Left lung (tissue), 10 donors: Measurements from ENCODE around the gene RABIF. TPM values are rescaled to one million over a fixed set of nuclear protein-coding genes. Genes with fewer than 3 reads are reported as not detected.
"Not testable (repeated sequence)": the region's sequence is repeated elsewhere in the genome, so short reads cannot be mapped to it uniquely, and the experiment has no call there.

ENCODE experiments used
- ATAC-seq: fragments of 200-7000 bp; cut with Tn5 transposase; one replicate; pipeline ENCODE4 v1.9.1; 2020; ENCODE audit warnings: moderate library complexity
- DNase-seq, 4 donors: peaks; one replicate each; pipeline ENCODE4 v3.0.0-alpha.2; 2013 to 2020
- H3K27ac ChIP-seq, 2 donors: fragments of 200-600 bp; sonication (generic) in 1 of 2; one replicate each; pipeline versions ENCODE4 v1.5.0 to v1.8.0; 2020 to 2021
- H3K27me3 ChIP-seq, 2 donors: fragments of 200-600 bp; sonication (generic) in 1 of 2; one replicate each; pipeline versions ENCODE4 v1.5.0 to v1.8.0; 2020 to 2021
- H3K36me3 ChIP-seq, 2 donors: fragments of 200-600 bp; sonication (generic) in 1 of 2; one replicate each; pipeline versions ENCODE4 v1.5.0 to v1.8.0; 2020 to 2021
- H3K4me1 ChIP-seq, 2 donors: fragments of 200-600 bp; one replicate each; pipeline ENCODE4 v1.8.0; 2021
- H3K4me3 ChIP-seq, 2 donors: fragments of 200-600 bp; sonication (generic) in 1 of 2; one replicate each; pipeline versions ENCODE4 v1.5.0 to v1.8.0; 2020 to 2021; ENCODE audit warnings: mild to moderate bottlenecking in 1 of 2
- H3K9me3 ChIP-seq, 2 donors: fragments of 200-600 bp; sonication (generic) in 1 of 2; one replicate each; pipeline versions ENCODE4 v1.5.0 to v1.8.0; 2020 to 2021
- intact Hi-C, 2 donors: fragments of 100-400 bp; cut with DNase I; formaldehyde crosslinking; loops; one replicate each; pipeline versions ENCODE4 v1.11.2 to v1.14.2; 2022
- polyA plus RNA-seq, 6 donors: library from polyadenylated mRNA; unstranded; fragments of 120-200 nt; gene quantifications; one replicate each; pipeline ENCODE4 v1.2.1, GENCODE V29; 2013; ENCODE audit not compliant: insufficient read length in 6 of 6
- total RNA-seq, 2 donors: library from RNA; stranded (reverse); fragmentation: NEBNext Ultra II Directional; extraction: Animal tissue kit (Norgen Biotek cat#: 25700); gene quantifications; one replicate each; pipeline ENCODE4 v1.2.1, GENCODE V29; 2021
- TF ChIP-seq, protein P1 (sequence below), 2 donors: fragments of 200-600 bp; sonication (generic) in 1 of 2; IDR thresholded peaks; one replicate each; pipeline versions ENCODE4 v1.5.0 to v1.8.0; 2021; ENCODE audit warnings: antibody characterized with exemption in 2 of 2
- donor health status: DM: no; HTN: yes; CAD: no.
- donor health status: DM: no; HTN: no; CAD: no.

The RABIF gene
- total and polyA plus RNA-seq, 8 donors: 8.1 to 15.5 (median 9.0) TPM

DNA sequence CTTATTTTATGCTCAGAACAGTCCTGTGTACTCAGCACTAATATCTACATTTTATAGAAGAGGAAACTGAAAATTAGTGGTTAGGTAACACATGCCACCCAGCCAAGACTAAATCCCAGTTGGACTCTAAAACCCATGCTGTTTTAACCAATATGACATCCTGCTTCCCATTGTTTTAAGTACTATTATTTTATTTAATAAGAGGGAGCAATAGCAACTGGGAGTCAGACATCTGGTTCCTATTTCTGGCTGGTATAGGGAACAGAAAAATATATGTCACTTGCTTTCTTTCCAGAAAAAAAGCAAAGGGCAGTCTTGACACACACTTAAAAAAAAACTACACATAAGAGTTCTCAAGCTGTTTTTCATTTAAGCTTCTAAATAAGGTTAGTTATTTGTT, 26.2 kb upstream of the RABIF start:
- H3K36me3 ChIP-seq: peaks cover 0 to 98% of the 10 kb centered on the region in 2 donors
- no peak overlapping the region for H3K4me3 ChIP-seq
- TF ChIP-seq, protein P1, sequence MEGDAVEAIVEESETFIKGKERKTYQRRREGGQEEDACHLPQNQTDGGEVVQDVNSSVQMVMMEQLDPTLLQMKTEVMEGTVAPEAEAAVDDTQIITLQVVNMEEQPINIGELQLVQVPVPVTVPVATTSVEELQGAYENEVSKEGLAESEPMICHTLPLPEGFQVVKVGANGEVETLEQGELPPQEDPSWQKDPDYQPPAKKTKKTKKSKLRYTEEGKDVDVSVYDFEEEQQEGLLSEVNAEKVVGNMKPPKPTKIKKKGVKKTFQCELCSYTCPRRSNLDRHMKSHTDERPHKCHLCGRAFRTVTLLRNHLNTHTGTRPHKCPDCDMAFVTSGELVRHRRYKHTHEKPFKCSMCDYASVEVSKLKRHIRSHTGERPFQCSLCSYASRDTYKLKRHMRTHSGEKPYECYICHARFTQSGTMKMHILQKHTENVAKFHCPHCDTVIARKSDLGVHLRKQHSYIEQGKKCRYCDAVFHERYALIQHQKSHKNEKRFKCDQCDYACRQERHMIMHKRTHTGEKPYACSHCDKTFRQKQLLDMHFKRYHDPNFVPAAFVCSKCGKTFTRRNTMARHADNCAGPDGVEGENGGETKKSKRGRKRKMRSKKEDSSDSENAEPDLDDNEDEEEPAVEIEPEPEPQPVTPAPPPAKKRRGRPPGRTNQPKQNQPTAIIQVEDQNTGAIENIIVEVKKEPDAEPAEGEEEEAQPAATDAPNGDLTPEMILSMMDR (IDR thresholded peaks at IDR 0.05): no peak
- ATAC-seq (no peak), DNase-seq (no peak)
- intact Hi-C loops: no loop called here
- H3K4me1 ChIP-seq: no peaks in the 10 kb centered on the region
- H3K27me3 ChIP-seq: no peaks in the 10 kb centered on the region
- H3K9me3 ChIP-seq: no peaks in the 10 kb centered on the region
- H3K27ac ChIP-seq: no peak overlapping the region

DNA sequence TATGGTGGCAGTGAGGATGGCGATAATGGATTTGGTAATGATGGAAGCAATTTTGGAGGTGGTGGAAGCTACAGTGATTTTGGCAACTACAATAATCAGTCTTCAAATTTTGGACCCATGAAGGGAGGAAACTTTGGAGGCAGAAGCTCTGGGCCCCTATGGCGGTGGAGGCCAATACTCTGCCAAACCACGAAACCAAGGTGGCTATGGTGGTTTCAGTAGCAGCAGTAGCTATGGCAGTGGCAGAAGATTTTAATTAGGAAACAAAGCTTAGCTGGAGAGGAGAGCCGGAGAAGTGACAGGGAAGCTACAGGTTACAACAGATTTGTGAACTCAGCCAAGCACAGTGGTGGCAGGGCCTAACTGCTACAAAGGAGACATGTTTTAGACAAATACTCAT, 23.5 kb upstream of the RABIF start:
- H3K9me3 ChIP-seq, ATAC-seq, H3K4me3 ChIP-seq, H3K27ac ChIP-seq, H3K4me1 ChIP-seq, intact Hi-C loops, DNase-seq, H3K27me3 ChIP-seq: not testable (repeated sequence)
- H3K36me3 ChIP-seq: peaks cover 0 to 97% of the 10 kb centered on the region in 2 donors

DNA sequence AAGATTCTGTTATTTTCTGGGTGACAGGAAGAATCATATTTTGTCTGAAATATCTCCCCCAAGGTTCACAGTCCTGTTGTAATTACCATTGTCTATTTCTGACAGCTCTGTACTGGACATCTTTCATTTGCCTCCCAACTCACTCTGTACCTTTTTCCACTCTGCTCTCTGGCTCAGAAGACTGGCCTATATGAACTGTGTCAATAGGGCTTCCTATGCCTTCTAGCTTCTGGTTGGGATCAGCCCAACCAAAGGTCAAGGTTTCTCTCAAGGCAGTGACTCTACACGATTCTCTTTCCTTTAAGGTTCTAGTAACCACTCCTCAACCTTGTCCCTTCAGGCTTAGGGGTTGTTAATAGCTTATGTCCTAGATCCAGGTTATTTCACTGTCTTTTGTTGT, 20.5 kb upstream of the RABIF start:
- peaks cover 0 to 90% of the 10 kb centered on the region in 2 donors for H3K36me3 ChIP-seq
- intact Hi-C loops: no loop called here
- TF ChIP-seq, protein P1 (IDR thresholded peaks at IDR 0.05): no peak

DNA sequence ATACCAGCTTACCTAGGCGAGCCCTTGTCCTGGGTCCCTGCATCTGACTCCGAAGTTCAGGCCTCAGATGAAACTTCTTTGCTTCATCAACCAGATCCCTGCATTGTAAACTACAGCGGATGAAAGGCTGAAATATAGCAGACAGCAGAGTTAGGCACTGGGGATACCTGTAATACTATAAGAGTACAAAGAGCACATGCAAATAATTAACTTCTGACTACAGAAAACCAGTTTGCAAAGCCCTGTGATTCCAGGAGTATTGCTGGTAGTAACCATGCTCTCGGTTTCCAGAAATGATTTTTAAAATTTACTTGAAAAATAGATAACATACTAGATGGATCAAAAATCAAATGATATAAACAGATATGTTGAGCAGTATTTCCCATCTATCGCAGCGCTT, 20.0 kb upstream of the RABIF start:
- H3K4me3 ChIP-seq: no peak overlapping the region
- H3K4me1 ChIP-seq: no peaks in the 10 kb centered on the region
- TF ChIP-seq, protein P1 (IDR thresholded peaks at IDR 0.05): no peak
- ATAC-seq (no peak), DNase-seq (no peak)
- intact Hi-C loops: no loop called here
- peaks cover 0 to 90% of the 10 kb centered on the region in 2 donors for H3K36me3 ChIP-seq
- no peaks in the 10 kb centered on the region for H3K9me3 ChIP-seq
- no peak overlapping the region for H3K27ac ChIP-seq
- no peaks in the 10 kb centered on the region for H3K27me3 ChIP-seq

More for the DNA sequence above, 20.5 kb upstream of the RABIF start:
- ATAC-seq: no peak
- no peaks in the 10 kb centered on the region for H3K27me3 ChIP-seq
- no peak for DNase-seq
- no peaks in the 10 kb centered on the region for H3K9me3 ChIP-seq
- H3K4me1 ChIP-seq: no peaks in the 10 kb centered on the region
- H3K27ac ChIP-seq: no peak overlapping the region
- H3K4me3 ChIP-seq: no peak overlapping the region

DNA sequence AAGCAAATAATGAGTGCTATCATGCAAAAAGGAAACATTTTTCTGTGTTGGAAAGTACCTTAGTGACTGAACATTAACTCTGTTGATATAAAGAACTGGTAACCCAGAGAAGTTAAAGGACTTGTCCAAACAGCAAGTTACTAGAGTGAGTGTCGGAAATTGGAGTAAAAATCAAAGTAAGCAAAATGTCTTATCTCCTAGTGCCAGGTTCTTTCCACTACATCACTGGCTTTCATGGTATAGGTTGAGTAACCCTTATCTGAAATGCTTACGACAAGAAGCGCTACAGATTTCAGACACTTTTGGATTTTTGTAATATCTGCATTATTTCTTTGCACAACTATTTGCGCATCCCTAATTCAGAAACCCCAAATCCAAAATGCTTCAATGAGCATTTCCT, 16.4 kb upstream of the RABIF start:
- Histone ChIP-seq H3K36me3 (peaks cover 0 to 89% of the 10 kb centered on the region in 2 donors), H3K4me1 (no peaks in the 10 kb centered on the region), H3K9me3 (no peaks in the 10 kb centered on the region), H3K27ac (no peak overlapping the region), H3K27me3 (no peaks in the 10 kb centered on the region), H3K4me3 (no peak overlapping the region)
- ATAC-seq: no peak
- intact Hi-C loops: no loop called here
- DNase-seq: peak in 1 of 4 donors; percentile 52
- TF ChIP-seq, protein P1 (IDR thresholded peaks at IDR 0.05): no peak

DNA sequence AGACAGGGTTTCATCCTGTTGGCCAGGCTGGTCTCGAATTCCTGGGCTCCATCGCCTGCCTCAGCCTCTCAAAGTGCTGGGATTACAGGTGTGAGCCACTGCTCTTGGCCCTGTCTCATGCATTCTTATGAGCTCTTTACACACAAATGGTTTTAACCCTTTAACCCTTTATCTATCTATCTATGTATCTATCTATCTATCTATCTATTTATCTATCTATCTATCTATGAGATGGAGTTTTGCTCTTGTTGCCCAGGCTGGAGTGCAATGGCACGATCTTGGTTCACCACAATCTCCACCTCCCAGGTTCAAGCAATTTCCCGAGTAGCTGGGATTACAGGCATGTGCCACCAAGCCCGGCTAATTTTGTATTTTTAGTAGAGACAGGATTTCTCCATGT, 14.9 kb upstream of the RABIF start:
- DNase-seq, H3K4me1 ChIP-seq, H3K9me3 ChIP-seq, intact Hi-C loops, H3K4me3 ChIP-seq, H3K27me3 ChIP-seq, H3K27ac ChIP-seq, ATAC-seq: not testable (repeated sequence)
- H3K36me3 ChIP-seq: peaks cover 0 to 91% of the 10 kb centered on the region in 2 donors
